Measurements from ENCODE around the gene GPRASP3.
"Not testable (repeated sequence)": the region's sequence is repeated elsewhere in the genome, so short reads cannot be mapped to it uniquely, and the experiment has no call there.

GPRASP3 gene

GRCh38 chrX:102712981-102713625, 7.4 kb upstream of the GPRASP3 start:
- Histone ChIP-seq H3K4me1 (ENCODE audit: insufficient read depth, low read length) (no peaks in the 10 kb centered on the region), H3K27ac (ENCODE audit: low read length) (no peak overlapping the region), H3K9ac (ENCODE audit: low read depth, low read length) (peak overlapping the region; percentile 65; the same call in 1 of the 2 replicates), H3K9me3 (ENCODE audit: insufficient read depth, low read depth, low read length) (no peaks in the 10 kb centered on the region), H3K27me3 (ENCODE audit: insufficient read depth, low read length) (peaks cover 9% of the 10 kb centered on the region; the same call in 1 of the 2 replicates), H3K36me3 (ENCODE audit: insufficient read depth, low read depth, low read length) (peaks cover 7% of the 10 kb centered on the region; the same call in 1 of the 2 replicates), H3K4me3 (ENCODE audit: low read length) (peak overlapping the region; percentile 82)

- no peak overlapping the region for H3K9ac ChIP-seq (ENCODE audit: low read depth, low read length)
- H3K36me3 ChIP-seq (ENCODE audit: insufficient read depth, low read depth, low read length) = peaks cover 7% of the 10 kb centered on the region; the same call in 1 of the 2 replicates
- no peak overlapping the region for H3K4me3 ChIP-seq (ENCODE audit: low read length)
- no peaks in the 10 kb centered on the region for H3K4me1 ChIP-seq (ENCODE audit: insufficient read depth, low read length)
- no peak overlapping the region for H3K27ac ChIP-seq (ENCODE audit: low read length)
- H3K27me3 ChIP-seq (ENCODE audit: insufficient read depth, low read length) = peaks cover 9% of the 10 kb centered on the region; the same call in 1 of the 2 replicates
- H3K9me3 ChIP-seq (ENCODE audit: insufficient read depth, low read depth, low read length) = no peaks in the 10 kb centered on the region
These were observed 5.5 kb upstream of the GPRASP3 start for GRCh38 chrX:102714994-102715393.

- Histone ChIP-seq H3K4me1 (ENCODE audit: insufficient read depth, low read length) (no peaks in the 10 kb centered on the region), H3K9me3 (ENCODE audit: insufficient read depth, low read depth, low read length) (no peaks in the 10 kb centered on the region), H3K27ac (ENCODE audit: low read length) (no peak overlapping the region), H3K4me3 (ENCODE audit: low read length) (no peak overlapping the region), H3K9ac (ENCODE audit: low read depth, low read length) (no peak overlapping the region), H3K36me3 (ENCODE audit: insufficient read depth, low read depth, low read length) (peaks cover 7% of the 10 kb centered on the region; the same call in 1 of the 2 replicates), H3K27me3 (ENCODE audit: insufficient read depth, low read length) (peaks cover 7% of the 10 kb centered on the region; the same call in 1 of the 2 replicates)
These were observed 4.6 kb upstream of the GPRASP3 start for GRCh38 chrX:102715967-102716366.

GRCh38 chrX:102721169-102721506, 595 bp downstream of the GPRASP3 start:
- Histone ChIP-seq H3K4me3 (ENCODE audit: low read length) (peak overlapping the region; percentile 67; the same call in 1 of the 2 replicates), H3K9ac (ENCODE audit: low read depth, low read length) (peak overlapping the region; percentile 42; the same call in 1 of the 2 replicates)
- H3K36me3 ChIP-seq (ENCODE audit: insufficient read depth, low read depth, low read length) = not testable (repeated sequence)

GRCh38 chrX:102723456-102723855, 2.9 kb downstream of the GPRASP3 start:
- Histone ChIP-seq H3K27ac (ENCODE audit: low read length) (no peak overlapping the region), H3K9me3 (ENCODE audit: insufficient read depth, low read depth, low read length) (no peaks in the 10 kb centered on the region), H3K27me3 (ENCODE audit: insufficient read depth, low read length) (no peaks in the 10 kb centered on the region), H3K4me3 (ENCODE audit: low read length) (no peak overlapping the region), H3K4me1 (ENCODE audit: insufficient read depth, low read length) (no peaks in the 10 kb centered on the region; the same call in 1 of the 2 replicates), H3K9ac (ENCODE audit: low read depth, low read length) (no peak overlapping the region), H3K36me3 (ENCODE audit: insufficient read depth, low read depth, low read length) (no peaks in the 10 kb centered on the region)

More at GRCh38 chrX:102721169-102721506, 595 bp downstream of the GPRASP3 start:
- not testable (repeated sequence) for H3K27me3 ChIP-seq (ENCODE audit: insufficient read depth, low read length); H3K27ac ChIP-seq (ENCODE audit: low read length); H3K9me3 ChIP-seq (ENCODE audit: insufficient read depth, low read depth, low read length); H3K4me1 ChIP-seq (ENCODE audit: insufficient read depth, low read length)

GRCh38 chrX:102727761-102728160, 7.2 kb downstream of the GPRASP3 start:
- Histone ChIP-seq H3K27ac (ENCODE audit: low read length) (no peak overlapping the region), H3K4me1 (ENCODE audit: insufficient read depth, low read length) (no peaks in the 10 kb centered on the region; the same call in 1 of the 2 replicates), H3K9ac (ENCODE audit: low read depth, low read length) (no peak overlapping the region), H3K36me3 (ENCODE audit: insufficient read depth, low read depth, low read length) (no peaks in the 10 kb centered on the region), H3K4me3 (ENCODE audit: low read length) (no peak overlapping the region), H3K27me3 (ENCODE audit: insufficient read depth, low read length) (no peaks in the 10 kb centered on the region), H3K9me3 (ENCODE audit: insufficient read depth, low read depth, low read length) (no peaks in the 10 kb centered on the region)

- Histone ChIP-seq H3K36me3 (ENCODE audit: insufficient read depth, low read depth, low read length) (no peaks in the 10 kb centered on the region), H3K9ac (ENCODE audit: low read depth, low read length) (no peak overlapping the region), H3K27me3 (ENCODE audit: insufficient read depth, low read length) (no peaks in the 10 kb centered on the region), H3K27ac (ENCODE audit: low read length) (no peak overlapping the region), H3K9me3 (ENCODE audit: insufficient read depth, low read depth, low read length) (no peaks in the 10 kb centered on the region), H3K4me1 (ENCODE audit: insufficient read depth, low read length) (no peaks in the 10 kb centered on the region; the same call in 1 of the 2 replicates), H3K4me3 (ENCODE audit: low read length) (no peak overlapping the region)
These were observed 8.1 kb downstream of the GPRASP3 start for GRCh38 chrX:102728646-102729045.

- H3K9me3 ChIP-seq (ENCODE audit: insufficient read depth, low read depth, low read length) = no peaks in the 10 kb centered on the region
- H3K36me3 ChIP-seq (ENCODE audit: insufficient read depth, low read depth, low read length) = no peaks in the 10 kb centered on the region
- no peaks in the 10 kb centered on the region for H3K27me3 ChIP-seq (ENCODE audit: insufficient read depth, low read length)
- H3K4me3 ChIP-seq (ENCODE audit: low read length) = no peak overlapping the region
- H3K4me1 ChIP-seq (ENCODE audit: insufficient read depth, low read length) = peaks cover 3% of the 10 kb centered on the region
- no peak overlapping the region for H3K27ac ChIP-seq (ENCODE audit: low read length)
- no peak overlapping the region for H3K9ac ChIP-seq (ENCODE audit: low read depth, low read length)
These were observed 19.1 kb downstream of the GPRASP3 start for GRCh38 chrX:102739657-102740056.

- peaks cover 7% of the 10 kb centered on the region; the same call in 1 of the 2 replicates for H3K36me3 ChIP-seq (ENCODE audit: insufficient read depth, low read depth, low read length)
- no peak overlapping the region for H3K4me3 ChIP-seq (ENCODE audit: low read length)
- H3K27me3 ChIP-seq (ENCODE audit: insufficient read depth, low read length) = no peaks in the 10 kb centered on the region
- H3K9me3 ChIP-seq (ENCODE audit: insufficient read depth, low read depth, low read length) = no peaks in the 10 kb centered on the region
- H3K4me1 ChIP-seq (ENCODE audit: insufficient read depth, low read length) = peaks cover 5% of the 10 kb centered on the region
- H3K27ac ChIP-seq (ENCODE audit: low read length) = no peak overlapping the region
- no peak overlapping the region for H3K9ac ChIP-seq (ENCODE audit: low read depth, low read length)
These were observed 23.8 kb downstream of the GPRASP3 start for GRCh38 chrX:102744307-102744706.

- no peaks in the 10 kb centered on the region for H3K27me3 ChIP-seq (ENCODE audit: insufficient read depth, low read length)
- peaks cover 5% of the 10 kb centered on the region for H3K4me1 ChIP-seq (ENCODE audit: insufficient read depth, low read length)
- peaks cover 7% of the 10 kb centered on the region; the same call in 1 of the 2 replicates for H3K36me3 ChIP-seq (ENCODE audit: insufficient read depth, low read depth, low read length)
- H3K9ac ChIP-seq (ENCODE audit: low read depth, low read length) = peak overlapping the region; percentile 60; the same call in 1 of the 2 replicates
- H3K4me3 ChIP-seq (ENCODE audit: low read length) = peak overlapping the region; percentile 73; the same call in 1 of the 2 replicates
- H3K9me3 ChIP-seq (ENCODE audit: insufficient read depth, low read depth, low read length) = no peaks in the 10 kb centered on the region
- no peak overlapping the region for H3K27ac ChIP-seq (ENCODE audit: low read length)
These were observed 24.9 kb downstream of the GPRASP3 start for GRCh38 chrX:102745513-102745856.

GRCh38 chrX:102745857-102746584, 25.5 kb downstream of the GPRASP3 start:
- peaks cover 5% of the 10 kb centered on the region for H3K4me1 ChIP-seq (ENCODE audit: insufficient read depth, low read length)
- H3K27ac ChIP-seq (ENCODE audit: low read length) = no peak overlapping the region
- peaks cover 7% of the 10 kb centered on the region; the same call in 1 of the 2 replicates for H3K36me3 ChIP-seq (ENCODE audit: insufficient read depth, low read depth, low read length)
- peak overlapping the region; percentile 73 for H3K4me3 ChIP-seq (ENCODE audit: low read length)
- H3K9ac ChIP-seq (ENCODE audit: low read depth, low read length) = peak overlapping the region; percentile 60
- H3K9me3 ChIP-seq (ENCODE audit: insufficient read depth, low read depth, low read length) = no peaks in the 10 kb centered on the region
- no peaks in the 10 kb centered on the region for H3K27me3 ChIP-seq (ENCODE audit: insufficient read depth, low read length)

GRCh38 chrX:102765217-102765616, 44.7 kb downstream of the GPRASP3 start:
- no peak overlapping the region for H3K9ac ChIP-seq (ENCODE audit: low read depth, low read length)
- no peaks in the 10 kb centered on the region for H3K9me3 ChIP-seq (ENCODE audit: insufficient read depth, low read depth, low read length)
- H3K36me3 ChIP-seq (ENCODE audit: insufficient read depth, low read depth, low read length) = no peaks in the 10 kb centered on the region
- H3K27ac ChIP-seq (ENCODE audit: low read length) = no peak overlapping the region
- H3K4me3 ChIP-seq (ENCODE audit: low read length) = no peak overlapping the region
- H3K4me1 ChIP-seq (ENCODE audit: insufficient read depth, low read length) = no peaks in the 10 kb centered on the region
- H3K27me3 ChIP-seq (ENCODE audit: insufficient read depth, low read length) = no peaks in the 10 kb centered on the region
